Upper lobe of left lung (tissue), 4 donors: Measurements from ENCODE around the gene TF.

Experiments used
- CTCF ChIP-seq, 6 experiments: fragments of 450-650 bp in 4 of 6; fragments of 200-600 bp in 2 of 6; sonication (generic) in 2 of 6; IDR thresholded peaks; one replicate each; pipeline ENCODE4 v1.5.1; 2016 to 2019; ENCODE audit warnings: antibody characterized with exemption in 6 of 6
- POLR2A ChIP-seq, 4 donors: fragments of 450-650 bp; IDR thresholded peaks; one replicate each; pipeline ENCODE4 v1.5.1; 2016 to 2017; ENCODE audit warnings: antibody characterized with exemption in 4 of 4, mild to moderate bottlenecking in 2 of 4
- POLR2AphosphoS5 ChIP-seq, 2 donors: sonication (generic); formaldehyde crosslinking; IDR thresholded peaks; one replicate each; pipeline ENCODE4 v1.5.1; 2017; ENCODE audit warnings: antibody characterized with exemption in 2 of 2

GRCh38 chr3:133749427-133750258, 3.5 kb downstream of the TF start:
- TF ChIP-seq CTCF (IDR thresholded peaks at IDR 0.05), result no peak
- TF ChIP-seq POLR2A (IDR thresholded peaks at IDR 0.05), result no peak
- no peak for TF ChIP-seq POLR2AphosphoS5 (IDR thresholded peaks at IDR 0.05)
